ENCODE data around the gene SH3RF3. TPM values are rescaled to one million over a fixed set of nuclear protein-coding genes. Genes with fewer than 3 reads are reported as not detected.

Gene SH3RF3
- total RNA-seq, 1 donor from 2014 or later, result 1.7 TPM

- peak overlapping the region; percentile 22 for H3K4me3 Mint-ChIP-seq (ENCODE audit: unreplicated experiment)
- TF ChIP-seq CTCF (IDR thresholded peaks at IDR 0.05; ENCODE audit: partially characterized antibody, unreplicated experiment), result no peak
- DNase-seq, result peak; percentile 66
- H3K9me3 Mint-ChIP-seq (ENCODE audit: unreplicated experiment), result peaks cover 4% of the 10 kb centered on the region
- peaks cover 36% of the 10 kb centered on the region for H3K4me1 Mint-ChIP-seq (ENCODE audit: low read depth, unreplicated experiment)
- peaks cover 11% of the 10 kb centered on the region for H3K27me3 Mint-ChIP-seq (ENCODE audit: unreplicated experiment)
- H3K36me3 Mint-ChIP-seq (ENCODE audit: unreplicated experiment), result peaks cover 3% of the 10 kb centered on the region
- peak overlapping the region; percentile 62 for H3K27ac Mint-ChIP-seq (ENCODE audit: unreplicated experiment)
These were observed 268.9 kb downstream of the SH3RF3 start for GRCh38 chr2:109397893-109398292.

GRCh38 chr2:109398366-109399015, 269.5 kb downstream of the SH3RF3 start:
- TF ChIP-seq CTCF (IDR thresholded peaks at IDR 0.05; ENCODE audit: partially characterized antibody, unreplicated experiment), result no peak
- DNase-seq, result no peak
- peak overlapping the region; percentile 62 for H3K27ac Mint-ChIP-seq (ENCODE audit: unreplicated experiment)
- H3K36me3 Mint-ChIP-seq (ENCODE audit: unreplicated experiment), result peaks cover 3% of the 10 kb centered on the region
- H3K9me3 Mint-ChIP-seq (ENCODE audit: unreplicated experiment), result peaks cover 4% of the 10 kb centered on the region
- H3K4me3 Mint-ChIP-seq (ENCODE audit: unreplicated experiment), result no peak overlapping the region
- H3K27me3 Mint-ChIP-seq (ENCODE audit: unreplicated experiment), result peaks cover 11% of the 10 kb centered on the region
- H3K4me1 Mint-ChIP-seq (ENCODE audit: low read depth, unreplicated experiment), result peaks cover 42% of the 10 kb centered on the region

- Mint-ChIP-seq H3K36me3 (ENCODE audit: unreplicated experiment) (peaks cover 3% of the 10 kb centered on the region), H3K27ac (ENCODE audit: unreplicated experiment) (no peak overlapping the region)
- no peak for DNase-seq
These were observed 270.1 kb downstream of the SH3RF3 start for GRCh38 chr2:109399066-109399465.

GRCh38 chr2:109400102-109400501, 271.1 kb downstream of the SH3RF3 start:
- Mint-ChIP-seq H3K27me3 (ENCODE audit: unreplicated experiment) (peaks cover 14% of the 10 kb centered on the region), H3K27ac (ENCODE audit: unreplicated experiment) (no peak overlapping the region), H3K4me1 (ENCODE audit: low read depth, unreplicated experiment) (peaks cover 42% of the 10 kb centered on the region), H3K36me3 (ENCODE audit: unreplicated experiment) (peaks cover 3% of the 10 kb centered on the region), H3K4me3 (ENCODE audit: unreplicated experiment) (no peak overlapping the region), H3K9me3 (ENCODE audit: unreplicated experiment) (peaks cover 7% of the 10 kb centered on the region)
- no peak for TF ChIP-seq CTCF (IDR thresholded peaks at IDR 0.05; ENCODE audit: partially characterized antibody, unreplicated experiment)
- DNase-seq, result no peak

More at GRCh38 chr2:109399066-109399465, 270.1 kb downstream of the SH3RF3 start:
- TF ChIP-seq CTCF (IDR thresholded peaks at IDR 0.05; ENCODE audit: partially characterized antibody, unreplicated experiment), result no peak
- peaks cover 12% of the 10 kb centered on the region for H3K27me3 Mint-ChIP-seq (ENCODE audit: unreplicated experiment)
- H3K4me3 Mint-ChIP-seq (ENCODE audit: unreplicated experiment), result no peak overlapping the region
- H3K4me1 Mint-ChIP-seq (ENCODE audit: low read depth, unreplicated experiment), result peaks cover 42% of the 10 kb centered on the region
- peaks cover 5% of the 10 kb centered on the region for H3K9me3 Mint-ChIP-seq (ENCODE audit: unreplicated experiment)

- TF ChIP-seq CTCF (IDR thresholded peaks at IDR 0.05; ENCODE audit: partially characterized antibody, unreplicated experiment), result no peak
- H3K9me3 Mint-ChIP-seq (ENCODE audit: unreplicated experiment), result peaks cover 16% of the 10 kb centered on the region
- no peak overlapping the region for H3K27ac Mint-ChIP-seq (ENCODE audit: unreplicated experiment)
- H3K4me3 Mint-ChIP-seq (ENCODE audit: unreplicated experiment), result no peak overlapping the region
- no peak for DNase-seq
- peaks cover 3% of the 10 kb centered on the region for H3K36me3 Mint-ChIP-seq (ENCODE audit: unreplicated experiment)
- peaks cover 54% of the 10 kb centered on the region for H3K4me1 Mint-ChIP-seq (ENCODE audit: low read depth, unreplicated experiment)
- peaks cover 22% of the 10 kb centered on the region for H3K27me3 Mint-ChIP-seq (ENCODE audit: unreplicated experiment)
These were observed 272.4 kb downstream of the SH3RF3 start for GRCh38 chr2:109401370-109401769.

Data from glutamatergic neuron (in vitro differentiated cells).